Measurements from ENCODE around the gene EIF4E.

- TF ChIP-seq CTCF (conservative IDR thresholded peaks at IDR 0.05; ENCODE audit: low read depth, low read length) (no peak), EZH2 (IDR thresholded peaks at IDR 0.05; ENCODE audit: borderline replicate concordance, low read depth, low read length, poor library complexity, severe bottlenecking) (no peak)
These were observed 22.0 kb upstream of the EIF4E start for GRCh38 chr4:98950925-98951324.
